OCI-LY7 (cell line): ENCODE results near the gene ZNF79. TPM values are rescaled to one million over a fixed set of nuclear protein-coding genes. Genes with fewer than 3 reads are reported as not detected.

Experiments
- BruUV-seq: library from RNA; stranded (reverse); fragments of 400-500 nt; replicated peaks from 2 replicates; lab custom pipeline; 2021; lab: Mats Ljungman, UMichigan
- CTCF ChIA-PET: fragments of 300-600 bp; sonication (Branson Sonifier 250); formaldehyde crosslinking; loops from one replicate; lab custom pipeline; 2022; ENCODE audit warnings: antibody characterized with exemption; ENCODE audit not compliant: unreplicated experiment; lab: Charles Lee
- POLR2A ChIA-PET: fragments of 300-600 bp; sonication (Branson Sonifier 250); formaldehyde crosslinking; loops from one replicate; lab custom pipeline; 2022; ENCODE audit warnings: antibody characterized with exemption; lab: Charles Lee
- DNase-seq: peaks from one replicate; pipeline ENCODE4 v3.0.0-alpha.2; 2015; ENCODE audit warnings: low spot score
- H2AFZ ChIP-seq: fragments of 200-600 bp; sonication (generic), shearing (Covaris generic); 2 replicates; pipeline ENCODE4 v1.6.1; 2014; ENCODE audit warnings: mild to moderate bottlenecking, antibody characterized with exemption, low read length, moderate library complexity
- H3K27ac ChIP-seq: fragments of 200-600 bp; sonication (generic); 2 replicates; pipeline ENCODE4 v1.5.1; 2014; ENCODE audit warnings: mixed run types, low read depth, mild to moderate bottlenecking, moderate library complexity, low read length, inconsistent platforms; ENCODE audit not compliant: poor library complexity, severe bottlenecking
- H3K36me3 ChIP-seq: fragments of 200-600 bp; sonication (generic); 2 replicates; pipeline ENCODE4 v1.6.1; 2014; ENCODE audit warnings: mild to moderate bottlenecking, antibody characterized with exemption, low read length, moderate library complexity, mixed read lengths; ENCODE audit not compliant: insufficient read depth
- H3K4me1 ChIP-seq: fragments of 200-600 bp; sonication (generic); 2 replicates; pipeline ENCODE4 v1.5.1; 2014; ENCODE audit warnings: mild to moderate bottlenecking, low read length; ENCODE audit not compliant: insufficient read depth, poor library complexity, severe bottlenecking
- H3K4me2 ChIP-seq: fragments of 200-600 bp; sonication (generic); 2 replicates; pipeline ENCODE4 v1.6.1; 2014; ENCODE audit warnings: mild to moderate bottlenecking, low read length
- H3K4me3 ChIP-seq: fragments of 200-600 bp; sonication (generic); 2 replicates; pipeline ENCODE4 v1.5.1; 2014; ENCODE audit warnings: mild to moderate bottlenecking, low read depth, low read length; ENCODE audit not compliant: poor library complexity, severe bottlenecking
- H3K79me2 ChIP-seq: fragments of 200-600 bp; sonication (generic); 2 replicates; pipeline ENCODE4 v1.6.1; 2016; ENCODE audit warnings: low read depth, mild to moderate bottlenecking, low read length, moderate library complexity, mixed read lengths; ENCODE audit not compliant: insufficient read depth
- H3K9me2 ChIP-seq: fragments of 200-600 bp; sonication (generic); 2 replicates; pipeline ENCODE4 v1.6.1; 2016; ENCODE audit warnings: mild to moderate bottlenecking, low read length, mixed read lengths; ENCODE audit not compliant: insufficient read depth
- H3K9me3 ChIP-seq: fragments of 200-600 bp; sonication (generic); 2 replicates; pipeline ENCODE4 v1.6.1; 2014; ENCODE audit warnings: mild to moderate bottlenecking, mixed run types, low read length, mixed read lengths
- H4K20me1 ChIP-seq: fragments of 200-600 bp; sonication (generic); 2 replicates; pipeline ENCODE4 v1.6.1; 2014; ENCODE audit warnings: mild to moderate bottlenecking, antibody characterized with exemption, low read length, moderate library complexity, mixed read lengths; ENCODE audit not compliant: insufficient read depth
- CTCF ChIP-seq: fragments of 200-600 bp; sonication (generic); conservative IDR thresholded peaks from 2 replicates; pipeline ENCODE4 v1.5.1; 2014; ENCODE audit warnings: mild to moderate bottlenecking, antibody characterized with exemption, low read length, moderate library complexity, mixed read lengths
- EZH2phosphoT487 ChIP-seq: fragments of 200-600 bp; sonication (generic); IDR thresholded peaks from 2 replicates; pipeline ENCODE4 v1.6.1; 2018; ENCODE audit warnings: low read depth, borderline replicate concordance, mild to moderate bottlenecking, mixed run types, antibody characterized with exemption, low read length, moderate library complexity, mixed read lengths
- intact Hi-C: fragments of 100-400 bp; cut with micrococcal nuclease; formaldehyde crosslinking; loops from one replicate; pipeline ENCODE4 v1.10.0; 2022; ENCODE audit not compliant: unreplicated experiment
- total RNA-seq, 2 experiments: library from RNA; depleted of rRNA in 1 of 2; stranded (reverse); fragments of >200 nt in 1 of 2; shearing (Covaris generic) in 1 of 2; gene quantifications; 2 replicates each; pipeline ENCODE4 v1.2.3, GENCODE V29; 2014 to 2022

The ZNF79 gene
- total RNA-seq, 2 experiments from 2014 or later, result 9.4 to 14.9 TPM

GRCh38 chr9:127386249-127386648, 37.9 kb upstream of the ZNF79 start:
- peaks cover 6% of the 10 kb centered on the region for H3K4me1 ChIP-seq
- no peak overlapping the region for H3K4me3 ChIP-seq
- CTCF ChIA-PET, result no interaction called here

GRCh38 chr9:127386981-127387380, 37.2 kb upstream of the ZNF79 start:
- no peak overlapping the region for H3K4me3 ChIP-seq
- H3K36me3 ChIP-seq, result no peaks in the 10 kb centered on the region
- no peaks in the 10 kb centered on the region for H3K9me2 ChIP-seq
- no peak overlapping the region for H3K4me2 ChIP-seq
- TF ChIP-seq EZH2phosphoT487, result no peak
- TF ChIP-seq CTCF, result no peak
- H3K27ac ChIP-seq, result no peak overlapping the region
- ChIA-PET POLR2A (no interaction called here), CTCF (no interaction called here)
- no peaks in the 10 kb centered on the region for H3K79me2 ChIP-seq
- intact Hi-C loops, result no loop called here
- no TSS peak for BruUV-seq
- H2AFZ ChIP-seq, result no peak overlapping the region
- no peaks in the 10 kb centered on the region for H4K20me1 ChIP-seq
- DNase-seq, result no peak
- no peaks in the 10 kb centered on the region for H3K9me3 ChIP-seq
- H3K4me1 ChIP-seq, result peaks cover 6% of the 10 kb centered on the region

More at GRCh38 chr9:127386249-127386648, 37.9 kb upstream of the ZNF79 start:
- no peaks in the 10 kb centered on the region for H3K36me3 ChIP-seq
- H3K9me3 ChIP-seq, result no peaks in the 10 kb centered on the region
- H3K27ac ChIP-seq, result no peak overlapping the region
- DNase-seq, result no peak
- no peaks in the 10 kb centered on the region for H3K9me2 ChIP-seq
- no peak overlapping the region for H3K4me2 ChIP-seq
- H2AFZ ChIP-seq, result no peak overlapping the region
- no peak for TF ChIP-seq EZH2phosphoT487
- no peak for TF ChIP-seq CTCF
- H4K20me1 ChIP-seq, result no peaks in the 10 kb centered on the region
- POLR2A ChIA-PET, result interaction anchor here (0.6 kb wide), 1 partner anchor 678 kb away, joined by 3 read pairs; no protein-coding TSS in a partner anchor
- intact Hi-C loops, result no loop called here
- H3K79me2 ChIP-seq, result no peaks in the 10 kb centered on the region
- BruUV-seq, result no TSS peak

- intact Hi-C loops, result no loop called here
- no peaks in the 10 kb centered on the region for H3K9me2 ChIP-seq
- no peak overlapping the region for H3K27ac ChIP-seq
- H3K4me1 ChIP-seq, result peaks cover 6% of the 10 kb centered on the region
- DNase-seq, result peak; percentile 24
- no peak for TF ChIP-seq CTCF
- TF ChIP-seq EZH2phosphoT487, result no peak
- BruUV-seq, result no TSS peak
- H4K20me1 ChIP-seq, result no peaks in the 10 kb centered on the region
- ChIA-PET POLR2A (interaction anchor here (0.5 kb wide), 1 partner anchor 26 kb away, joined by 3 read pairs; no protein-coding TSS in a partner anchor), CTCF (interaction anchor here (0.6 kb wide), 1 partner anchor 475 kb away, joined by 3 read pairs; no protein-coding TSS in a partner anchor)
- H2AFZ ChIP-seq, result peak overlapping the region; percentile 38; the same call in 1 of the 2 replicates
- H3K36me3 ChIP-seq, result no peaks in the 10 kb centered on the region
- H3K79me2 ChIP-seq, result no peaks in the 10 kb centered on the region
- H3K9me3 ChIP-seq, result no peaks in the 10 kb centered on the region
- no peak overlapping the region; the same call in 1 of the 2 replicates for H3K4me2 ChIP-seq
- H3K4me3 ChIP-seq, result no peak overlapping the region
Observed at GRCh38 chr9:127388037-127388855, 35.9 kb upstream of the ZNF79 start.
